ENCODE measurements around the gene CRTAC1.

- TF ChIP-seq CTCF (IDR thresholded peaks at IDR 0.05) (no peak), POLR2A (IDR thresholded peaks at IDR 0.05) (no peak), POLR2AphosphoS5 (IDR thresholded peaks at IDR 0.05) (no peak), EP300 (IDR thresholded peaks at IDR 0.05) (no peak)
These were observed 200.4 kb downstream of the CRTAC1 start for GRCh38 chr10:97830064-97830463.
